SK-N-SH treated with all-trans-retinoic acid at 6 μM for 48 hours (cell line): Measurements from ENCODE around the gene ESR2.

Experiments used
- ISL1 ChIP-seq: fragments of 250-450 bp; sonication (Bioruptor Pico); IDR thresholded peaks from 2 replicates; pipeline ENCODE4 v2.1.2; 2022; ENCODE audit warnings: mild to moderate bottlenecking, moderate library complexity
- PPARA ChIP-seq: fragments of 250-450 bp; sonication (Bioruptor Pico); IDR thresholded peaks from 2 replicates; pipeline ENCODE4 v1.5.0; 2020; ENCODE audit warnings: mild to moderate bottlenecking, borderline replicate concordance
- RARB ChIP-seq: fragments of 250-450 bp; sonication (Bioruptor Pico); IDR thresholded peaks from 2 replicates; pipeline ENCODE4 v1.8.0; 2021; ENCODE audit warnings: mild to moderate bottlenecking, moderate library complexity
- TSHZ2 ChIP-seq: fragments of 250-450 bp; sonication (Bioruptor Pico); IDR thresholded peaks from 2 replicates; pipeline ENCODE4 v1.5.0; 2020; ENCODE audit warnings: mild to moderate bottlenecking, moderate library complexity
- ZNF565 ChIP-seq: fragments of 450-650 bp; formaldehyde crosslinking; conservative IDR thresholded peaks from 2 replicates; pipeline ENCODE4 v1.5.0; 2020; ENCODE audit warnings: low read depth, mild to moderate bottlenecking, moderate library complexity
- ZNF70 ChIP-seq: fragments of 450-650 bp; formaldehyde crosslinking; IDR thresholded peaks from 2 replicates; pipeline ENCODE4 v1.5.0; 2020; ENCODE audit warnings: mild to moderate bottlenecking, moderate library complexity
- ZNF8 ChIP-seq: fragments of 450-650 bp; formaldehyde crosslinking; IDR thresholded peaks from 2 replicates; pipeline ENCODE4 v1.5.0; 2020; ENCODE audit warnings: mild to moderate bottlenecking, moderate library complexity
- TF ChIP-seq, protein P1 (sequence below): fragments of 250-450 bp; sonication (Bioruptor Pico); IDR thresholded peaks from 2 replicates; pipeline ENCODE4 v1.5.1; 2020; ENCODE audit warnings: low read depth, mild to moderate bottlenecking, moderate library complexity
- TF ChIP-seq, protein P2 (sequence below): fragments of 250-450 bp; sonication (Bioruptor Pico); IDR thresholded peaks from 2 replicates; pipeline ENCODE4 v1.5.1; 2021; ENCODE audit warnings: mild to moderate bottlenecking, moderate library complexity

DNA sequence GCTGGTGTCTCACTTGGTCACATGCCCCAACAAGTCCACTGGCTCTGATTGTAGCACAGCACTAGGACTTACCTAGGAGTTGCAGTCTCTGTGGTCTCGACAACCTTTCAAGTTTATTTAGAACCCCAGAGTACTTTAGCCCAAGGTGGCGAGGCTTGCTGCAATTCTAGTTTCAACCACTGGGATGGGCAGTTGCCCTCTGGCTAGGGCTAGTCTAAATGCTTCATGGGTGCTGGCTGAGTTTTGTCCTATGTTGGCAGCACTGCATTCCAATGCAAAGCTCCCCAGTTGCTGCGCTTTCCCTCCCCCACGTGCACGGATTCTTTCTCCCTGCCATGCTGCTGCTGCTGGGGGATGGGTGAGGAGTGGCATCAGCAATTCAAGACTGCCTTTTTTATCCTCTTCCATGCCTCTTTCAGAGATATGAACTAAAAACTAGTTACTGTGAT lies 233.5 kb downstream of the ESR2 start:
- no peak for TF ChIP-seq PPARA
- TF ChIP-seq TSHZ2 (CRISPR knock-in tag) = no peak
- TF ChIP-seq, protein P1, sequence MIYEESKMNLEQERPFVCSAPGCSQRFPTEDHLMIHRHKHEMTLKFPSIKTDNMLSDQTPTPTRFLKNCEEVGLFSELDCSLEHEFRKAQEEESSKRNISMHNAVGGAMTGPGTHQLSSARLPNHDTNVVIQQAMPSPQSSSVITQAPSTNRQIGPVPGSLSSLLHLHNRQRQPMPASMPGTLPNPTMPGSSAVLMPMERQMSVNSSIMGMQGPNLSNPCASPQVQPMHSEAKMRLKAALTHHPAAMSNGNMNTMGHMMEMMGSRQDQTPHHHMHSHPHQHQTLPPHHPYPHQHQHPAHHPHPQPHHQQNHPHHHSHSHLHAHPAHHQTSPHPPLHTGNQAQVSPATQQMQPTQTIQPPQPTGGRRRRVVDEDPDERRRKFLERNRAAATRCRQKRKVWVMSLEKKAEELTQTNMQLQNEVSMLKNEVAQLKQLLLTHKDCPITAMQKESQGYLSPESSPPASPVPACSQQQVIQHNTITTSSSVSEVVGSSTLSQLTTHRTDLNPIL (CRISPR knock-in tag) = no peak
- TF ChIP-seq ZNF565 (CRISPR knock-in tag) = no peak
- TF ChIP-seq, protein P2, sequence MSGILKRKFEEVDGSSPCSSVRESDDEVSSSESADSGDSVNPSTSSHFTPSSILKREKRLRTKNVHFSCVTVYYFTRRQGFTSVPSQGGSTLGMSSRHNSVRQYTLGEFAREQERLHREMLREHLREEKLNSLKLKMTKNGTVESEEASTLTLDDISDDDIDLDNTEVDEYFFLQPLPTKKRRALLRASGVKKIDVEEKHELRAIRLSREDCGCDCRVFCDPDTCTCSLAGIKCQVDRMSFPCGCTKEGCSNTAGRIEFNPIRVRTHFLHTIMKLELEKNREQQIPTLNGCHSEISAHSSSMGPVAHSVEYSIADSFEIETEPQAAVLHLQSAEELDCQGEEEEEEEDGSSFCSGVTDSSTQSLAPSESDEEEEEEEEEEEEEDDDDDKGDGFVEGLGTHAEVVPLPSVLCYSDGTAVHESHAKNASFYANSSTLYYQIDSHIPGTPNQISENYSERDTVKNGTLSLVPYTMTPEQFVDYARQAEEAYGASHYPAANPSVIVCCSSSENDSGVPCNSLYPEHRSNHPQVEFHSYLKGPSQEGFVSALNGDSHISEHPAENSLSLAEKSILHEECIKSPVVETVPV (CRISPR knock-in tag) = no peak
- TF ChIP-seq ISL1 = no peak
- TF ChIP-seq ZNF8 (CRISPR knock-in tag) = no peak
- no peak for TF ChIP-seq RARB (CRISPR knock-in tag)
- TF ChIP-seq ZNF70 (CRISPR knock-in tag) = no peak
